CD4-positive, alpha-beta T cell (primary cell): ENCODE results near the gene THAP12. TPM values are rescaled to one million over a fixed set of nuclear protein-coding genes. Genes with fewer than 3 reads are reported as not detected.
"Not testable (repeated sequence)": the region's sequence is repeated elsewhere in the genome, so short reads cannot be mapped to it uniquely, and the experiment has no call there.

Experiments used
- ATAC-seq: fragments of 200-7000 bp; cut with Tn5 transposase; one replicate; pipeline ENCODE4 v1.10.0; 2022; ENCODE audit warnings: mild to moderate bottlenecking; ENCODE audit not compliant: poor library complexity
- CTCF ChIA-PET: fragments of 350-600 bp; sonication (Branson Sonifier 250); formaldehyde crosslinking; loops from one replicate; lab custom pipeline; 2021; ENCODE audit warnings: antibody characterized with exemption, inconsistent platforms; lab: Charles Lee
- POLR2A ChIA-PET: fragments of 350-600 bp; sonication (Branson Sonifier 250); formaldehyde crosslinking; loops from one replicate; lab custom pipeline; 2021; ENCODE audit warnings: antibody characterized with exemption, inconsistent platforms; lab: Charles Lee
- DNase-seq, 14 experiments: peaks; one replicate each; pipeline ENCODE4 v3.0.0-alpha.2; 2013 to 2020; ENCODE audit warnings: mixed read lengths in 2 of 14
- H3K27ac ChIP-seq, 2 donors: one replicate each; pipeline versions ENCODE4 v1.5.1 to v1.7.0; 2013; ENCODE audit warnings: low read length in 2 of 2, low read depth in 1 of 2, mild to moderate bottlenecking in 1 of 2
- H3K27me3 ChIP-seq, 2 experiments: 1 replicate in 1 of 2; 2 replicates in 1 of 2; pipeline versions ENCODE4 v1.6.1 to v1.7.0; 2013; ENCODE audit warnings: low read length in 2 of 2, control low read depth in 1 of 2, mild to moderate bottlenecking in 1 of 2, moderate library complexity in 1 of 2; ENCODE audit not compliant: insufficient read depth in 2 of 2, control insufficient read depth in 1 of 2
- H3K36me3 ChIP-seq: one replicate; pipeline ENCODE4 v1.6.1; 2013; ENCODE audit warnings: low read length, control low read depth; ENCODE audit not compliant: insufficient read depth
- H3K4me1 ChIP-seq: one replicate; pipeline ENCODE4 v1.6.1; 2013; ENCODE audit warnings: low read length, control low read depth; ENCODE audit not compliant: insufficient read depth
- H3K4me3 ChIP-seq: one replicate; pipeline ENCODE4 v1.5.1; 2013; ENCODE audit warnings: mild to moderate bottlenecking, low read length, moderate library complexity
- H3K9me3 ChIP-seq, 2 experiments: 1 replicate in 1 of 2; 2 replicates in 1 of 2; pipeline versions ENCODE4 v1.6.1 to v1.7.0; 2013; ENCODE audit warnings: low read length in 2 of 2, mild to moderate bottlenecking in 2 of 2, control low read depth in 1 of 2, moderate library complexity in 1 of 2; ENCODE audit not compliant: control insufficient read depth in 1 of 2, insufficient read depth in 1 of 2
- H3K27ac Mint-ChIP-seq: one replicate; pipeline ENCODE4 v1.8.0; 2020; ENCODE audit warnings: mixed read lengths
- H3K27me3 Mint-ChIP-seq: one replicate; pipeline ENCODE4 v1.8.0; 2021; ENCODE audit warnings: mixed read lengths
- H3K36me3 Mint-ChIP-seq: one replicate; pipeline ENCODE4 v1.8.0; 2021; ENCODE audit warnings: low read depth, mixed read lengths
- H3K4me1 Mint-ChIP-seq: one replicate; pipeline ENCODE4 v1.8.0; 2021; ENCODE audit warnings: low read depth, mixed read lengths
- H3K4me3 Mint-ChIP-seq: one replicate; pipeline ENCODE4 v1.8.0; 2020; ENCODE audit warnings: mild to moderate bottlenecking, mixed read lengths
- H3K9me3 Mint-ChIP-seq: one replicate; pipeline ENCODE4 v1.8.0; 2020; ENCODE audit warnings: mixed read lengths
- intact Hi-C, 2 experiments: fragments of 100-400 bp; cut with DNase I in 1 of 2; cut with micrococcal nuclease in 1 of 2; formaldehyde crosslinking; loops; one replicate each; pipeline versions ENCODE4 v1.15.1 to v1.9.0; 2023 to 2025; cut with DNase I, micrococcal nuclease
- total RNA-seq, 174 experiments: library from RNA in 2 of 174; stranded (reverse) in 2 of 174; gene quantifications; one replicate each; pipeline ENCODE4 v1.2.3 and lab custom pipeline; 2021 to 2026
- TF ChIP-seq, protein P1 (sequence below): fragments of 200-600 bp; IDR thresholded peaks from one replicate; pipeline ENCODE4 v1.8.0; 2022; ENCODE audit warnings: antibody characterized with exemption, mild to moderate bottlenecking

Gene THAP12
- total RNA-seq, 2 experiments from 2014 or later = 34.8 to 36.3 TPM

DNA sequence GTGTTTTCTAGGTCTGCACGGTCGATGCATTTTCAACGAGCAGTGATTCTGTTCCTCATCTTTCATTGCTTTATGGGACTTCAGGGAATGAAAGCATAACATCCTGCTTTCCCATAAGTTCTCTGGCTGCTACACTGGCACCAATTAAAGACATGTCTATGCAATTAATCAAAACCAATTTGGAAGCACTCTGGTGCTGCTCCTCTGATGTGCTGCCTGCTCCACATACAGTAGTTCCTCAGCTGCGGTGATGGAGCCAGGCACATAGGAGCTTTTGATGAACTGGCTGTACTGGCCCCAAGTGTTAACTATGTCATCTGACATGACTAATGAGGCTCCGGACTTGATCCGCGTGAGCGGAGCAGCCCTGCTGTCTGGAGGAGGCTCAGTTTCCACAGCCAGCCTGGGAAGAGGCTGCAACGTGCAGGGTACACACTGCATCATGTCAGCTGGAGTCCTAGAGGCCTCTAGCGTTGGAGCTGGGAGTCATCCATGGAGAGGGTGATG lies 30.0 kb upstream of the THAP12 start:
- TF ChIP-seq, protein P1, sequence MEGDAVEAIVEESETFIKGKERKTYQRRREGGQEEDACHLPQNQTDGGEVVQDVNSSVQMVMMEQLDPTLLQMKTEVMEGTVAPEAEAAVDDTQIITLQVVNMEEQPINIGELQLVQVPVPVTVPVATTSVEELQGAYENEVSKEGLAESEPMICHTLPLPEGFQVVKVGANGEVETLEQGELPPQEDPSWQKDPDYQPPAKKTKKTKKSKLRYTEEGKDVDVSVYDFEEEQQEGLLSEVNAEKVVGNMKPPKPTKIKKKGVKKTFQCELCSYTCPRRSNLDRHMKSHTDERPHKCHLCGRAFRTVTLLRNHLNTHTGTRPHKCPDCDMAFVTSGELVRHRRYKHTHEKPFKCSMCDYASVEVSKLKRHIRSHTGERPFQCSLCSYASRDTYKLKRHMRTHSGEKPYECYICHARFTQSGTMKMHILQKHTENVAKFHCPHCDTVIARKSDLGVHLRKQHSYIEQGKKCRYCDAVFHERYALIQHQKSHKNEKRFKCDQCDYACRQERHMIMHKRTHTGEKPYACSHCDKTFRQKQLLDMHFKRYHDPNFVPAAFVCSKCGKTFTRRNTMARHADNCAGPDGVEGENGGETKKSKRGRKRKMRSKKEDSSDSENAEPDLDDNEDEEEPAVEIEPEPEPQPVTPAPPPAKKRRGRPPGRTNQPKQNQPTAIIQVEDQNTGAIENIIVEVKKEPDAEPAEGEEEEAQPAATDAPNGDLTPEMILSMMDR = no peak
- peaks cover 4 to 5% of the 10 kb centered on the region in 2 experiments for H3K27me3 ChIP-seq
- no peak overlapping the region for H3K4me3 ChIP-seq
- ChIA-PET POLR2A (no interaction called here), CTCF (no interaction called here)
- Mint-ChIP-seq H3K27me3 (peaks cover under 1% of the 10 kb centered on the region), H3K27ac (no peak overlapping the region), H3K4me3 (no peak overlapping the region), H3K36me3 (no peaks in the 10 kb centered on the region), H3K4me1 (no peaks in the 10 kb centered on the region), H3K9me3 (no peaks in the 10 kb centered on the region)
- H3K27ac ChIP-seq = no peak overlapping the region
- H3K4me1 ChIP-seq = no peaks in the 10 kb centered on the region
- DNase-seq (no peak), ATAC-seq (no peak)
- intact Hi-C loops = no loop called here
- H3K9me3 ChIP-seq = peaks cover 0 to 4% of the 10 kb centered on the region in 2 experiments
- no peaks in the 10 kb centered on the region for H3K36me3 ChIP-seq

DNA sequence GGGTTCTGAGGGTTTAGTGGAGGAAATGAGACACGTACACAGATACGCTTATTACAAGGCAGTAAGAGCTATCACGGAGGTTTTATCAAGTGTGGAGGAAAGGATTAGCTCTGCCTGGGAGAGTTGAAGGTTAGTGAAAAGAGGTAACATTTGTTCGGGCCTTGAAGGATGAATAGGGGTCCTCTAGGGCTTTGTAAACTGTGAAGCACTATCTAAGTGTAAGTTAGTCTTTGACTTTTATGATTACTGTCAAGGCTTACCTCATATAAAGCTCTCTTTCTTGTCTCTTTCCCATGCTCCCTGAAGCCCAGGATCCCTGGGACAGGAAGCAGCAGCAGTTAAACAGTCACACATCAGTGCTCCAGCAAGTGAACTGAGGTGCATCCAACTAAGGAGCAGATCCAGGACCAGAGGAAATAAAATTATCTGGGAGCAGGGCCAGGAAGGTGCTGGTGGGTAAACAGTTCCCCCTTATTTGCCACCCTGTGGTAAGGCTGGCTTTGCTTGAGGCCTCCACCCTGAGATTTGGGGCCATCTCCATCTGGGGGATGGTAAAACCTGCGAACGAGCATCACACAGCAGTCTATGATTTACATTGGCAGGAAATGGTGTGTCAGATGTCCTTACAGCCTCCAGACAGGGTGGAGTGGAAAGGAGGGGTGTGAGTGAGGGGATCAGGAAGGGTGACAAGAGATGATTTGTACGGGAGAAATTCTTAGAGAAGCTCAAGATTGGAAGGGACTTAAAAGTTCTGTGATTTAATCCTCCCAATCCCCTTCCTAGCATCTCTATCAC lies 27.4 kb upstream of the THAP12 start:
- Mint-ChIP-seq H3K27me3 (no peaks in the 10 kb centered on the region), H3K4me1 (no peaks in the 10 kb centered on the region), H3K9me3 (no peaks in the 10 kb centered on the region), H3K36me3 (no peaks in the 10 kb centered on the region), H3K4me3 (no peak overlapping the region), H3K27ac (no peak overlapping the region)
- no peak for ATAC-seq
- intact Hi-C loops = no loop called here
- Histone ChIP-seq H3K27ac (no peak overlapping the region), H3K9me3 (peaks cover 0 to 4% of the 10 kb centered on the region in 2 experiments), H3K36me3 (no peaks in the 10 kb centered on the region), H3K27me3 (no peaks in the 10 kb centered on the region), H3K4me1 (no peaks in the 10 kb centered on the region), H3K4me3 (no peak overlapping the region)
- no peak for DNase-seq
- ChIA-PET CTCF (no interaction called here), POLR2A (no interaction called here)
- TF ChIP-seq, protein P1 = no peak

DNA sequence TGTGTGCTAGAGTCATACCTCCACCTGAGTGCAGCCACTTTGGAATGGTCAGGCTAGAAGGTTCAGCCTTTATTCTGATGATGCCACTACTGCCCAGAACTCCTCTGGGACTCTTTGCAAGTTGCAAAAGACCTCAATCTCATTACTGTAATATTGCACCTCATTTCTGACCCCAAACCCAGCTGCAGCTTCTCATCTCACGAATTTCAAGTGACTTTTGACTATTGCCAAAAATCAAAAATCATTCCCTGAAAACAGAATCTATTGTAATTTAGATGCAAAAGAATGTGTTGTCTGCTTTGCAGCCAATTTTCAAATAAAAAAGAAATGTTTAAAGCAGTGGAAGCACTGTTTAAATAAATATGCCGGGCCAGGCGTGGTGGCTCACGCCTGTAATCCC lies 25.4 kb upstream of the THAP12 start:
- Mint-ChIP-seq H3K27ac (no peak overlapping the region), H3K9me3 (no peaks in the 10 kb centered on the region), H3K4me1 (no peaks in the 10 kb centered on the region), H3K36me3 (no peaks in the 10 kb centered on the region), H3K27me3 (no peaks in the 10 kb centered on the region), H3K4me3 (no peak overlapping the region)
- intact Hi-C loops = no loop called here
- H3K27ac ChIP-seq = no peak overlapping the region
- no peaks in the 10 kb centered on the region for H3K36me3 ChIP-seq
- DNase-seq = no peak
- no peak overlapping the region for H3K4me3 ChIP-seq
- peaks cover 0 to 4% of the 10 kb centered on the region in 2 experiments for H3K9me3 ChIP-seq
- TF ChIP-seq, protein P1 = no peak
- H3K4me1 ChIP-seq = no peaks in the 10 kb centered on the region
- no peaks in the 10 kb centered on the region for H3K27me3 ChIP-seq
- ChIA-PET CTCF (no interaction called here), POLR2A (no interaction called here)
- ATAC-seq = no peak

DNA sequence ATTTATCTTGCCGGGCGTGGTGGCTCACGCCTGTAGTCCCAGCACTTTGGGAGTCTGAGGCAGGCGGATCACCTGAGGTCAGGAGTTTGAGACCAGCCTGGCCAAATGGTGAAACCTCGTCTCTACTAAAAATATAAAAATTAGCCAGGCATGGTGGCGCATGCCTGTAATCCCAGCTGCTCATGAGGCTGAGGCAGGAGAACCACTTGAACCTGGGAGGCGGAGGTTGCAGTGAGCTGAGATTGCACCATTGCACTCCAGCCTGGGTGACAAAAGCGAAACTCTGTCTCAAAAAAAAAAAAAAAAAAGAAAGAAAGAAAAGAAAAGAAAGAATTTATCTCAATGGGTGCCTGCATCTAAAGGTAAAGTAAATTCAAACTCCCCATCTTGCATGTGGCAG lies 20.6 kb upstream of the THAP12 start:
- intact Hi-C loops, H3K27me3 Mint-ChIP-seq, ATAC-seq, H3K36me3 Mint-ChIP-seq, H3K36me3 ChIP-seq, H3K4me3 ChIP-seq, H3K4me3 Mint-ChIP-seq, POLR2A ChIA-PET, H3K27ac ChIP-seq, DNase-seq, H3K9me3 Mint-ChIP-seq, H3K9me3 ChIP-seq, H3K27ac Mint-ChIP-seq, H3K4me1 ChIP-seq, CTCF ChIA-PET, H3K4me1 Mint-ChIP-seq, H3K27me3 ChIP-seq: not testable (repeated sequence)
